Stimulated activated CD8-positive, alpha-beta memory T cell treated with anti-CD3 and anti-CD28 coated beads, Interleukin-4, amount 100 ng/mL, for 1 hour (primary cell): Measurements from ENCODE around the gene NSUN2.
"Not testable (repeated sequence)": the region's sequence is repeated elsewhere in the genome, so short reads cannot be mapped to it uniquely, and the experiment has no call there.

ENCODE experiments used
- DNase-seq, 2 donors: peaks; one replicate each; pipeline ENCODE4 v3.0.0-alpha.2; 2020; ENCODE audit warnings: low read depth in 2 of 2, low spot score in 1 of 2

The NSUN2 gene

GRCh38 chr5:6584727-6585126 lies 48.1 kb downstream of the NSUN2 start:
- no peak for DNase-seq

GRCh38 chr5:6584101-6584645 lies 48.7 kb downstream of the NSUN2 start:
- DNase-seq: no peak

GRCh38 chr5:6583049-6583880 lies 49.6 kb downstream of the NSUN2 start:
- no peak for DNase-seq

GRCh38 chr5:6582507-6583048 lies 50.3 kb downstream of the NSUN2 start:
- DNase-seq: no peak

GRCh38 chr5:6581559-6582426 lies 51.1 kb downstream of the NSUN2 start:
- no peak for DNase-seq

- DNase-seq: no peak
Measured at GRCh38 chr5:6581090-6581489, 51.8 kb downstream of the NSUN2 start.

- DNase-seq: no peak
Measured at GRCh38 chr5:6579535-6579934, 53.3 kb downstream of the NSUN2 start.

- DNase-seq: no peak
Measured at GRCh38 chr5:6578676-6579343, 54.0 kb downstream of the NSUN2 start.

- no peak for DNase-seq
Measured at GRCh38 chr5:6576861-6577501, 55.9 kb downstream of the NSUN2 start.

GRCh38 chr5:6574537-6575245 lies 58.2 kb downstream of the NSUN2 start:
- no peak for DNase-seq

- DNase-seq: no peak
Measured at GRCh38 chr5:6574111-6574510, 58.7 kb downstream of the NSUN2 start.

GRCh38 chr5:6573651-6574101 lies 59.2 kb downstream of the NSUN2 start:
- no peak for DNase-seq

- no peak for DNase-seq
Measured at GRCh38 chr5:6572825-6573380, 59.9 kb downstream of the NSUN2 start.

- DNase-seq: no peak
Measured at GRCh38 chr5:6572086-6572824, 60.6 kb downstream of the NSUN2 start.

- DNase-seq: not testable (repeated sequence)
Measured at GRCh38 chr5:6571607-6572006, 61.2 kb downstream of the NSUN2 start.

- DNase-seq: no peak
Measured at GRCh38 chr5:6570530-6570929, 62.3 kb downstream of the NSUN2 start.

- DNase-seq: no peak
Measured at GRCh38 chr5:6568889-6569288, 64.0 kb downstream of the NSUN2 start.

GRCh38 chr5:6568383-6568782 lies 64.5 kb downstream of the NSUN2 start:
- DNase-seq: no peak

- DNase-seq: no peak
Measured at GRCh38 chr5:6567835-6568234, 65.0 kb downstream of the NSUN2 start.
